PFSK-1 (cell line): ENCODE data around the gene DDX17.

Source experiments
- REST ChIP-seq, 2 experiments: IDR thresholded peaks; 2 replicates each; pipeline versions ENCODE4 v1.6.1 to v1.8.0; 2011 to 2012; ENCODE audit warnings: low read depth in 2 of 2, low read length in 2 of 2, control low read depth in 1 of 2, inconsistent platforms in 1 of 2, mild to moderate bottlenecking in 1 of 2, moderate library complexity in 1 of 2; ENCODE audit not compliant: insufficient read depth in 1 of 2
- TAF1 ChIP-seq: IDR thresholded peaks from 2 replicates; pipeline ENCODE4 v1.6.1; 2012; ENCODE audit warnings: low read length, control low read depth, borderline replicate concordance; ENCODE audit not compliant: insufficient read depth

- no peak for TF ChIP-seq TAF1
- no peak for TF ChIP-seq REST (IDR thresholded peaks at IDR 0.05; ENCODE audit: insufficient read depth in 1 of 2, low read depth in 2 of 2, low read length in 2 of 2)
Measured at GRCh38 chr22:38519453-38520250, 13.5 kb upstream of the DDX17 start.
